Hepatocyte (in vitro differentiated cells): ENCODE data around the gene PLA2G3. TPM values are rescaled to one million over a fixed set of nuclear protein-coding genes. Genes with fewer than 3 reads are reported as not detected.

Experiments
- DNase-seq: peaks from one replicate; pipeline ENCODE4 v3.0.0-alpha.2; 2016; ENCODE audit warnings: low spot score
- H2AFZ ChIP-seq: fragments of 200-600 bp; sonication (generic); 2 replicates; pipeline ENCODE4 v1.6.0; 2016; ENCODE audit warnings: antibody characterized with exemption, mild to moderate bottlenecking
- H3K27ac ChIP-seq: fragments of 200-600 bp; sonication (generic); 2 replicates; pipeline ENCODE4 v1.5.1; 2016; ENCODE audit warnings: mild to moderate bottlenecking
- H3K27me3 ChIP-seq: fragments of 200-600 bp; sonication (generic); 2 replicates; pipeline ENCODE4 v1.6.1; 2016
- H3K36me3 ChIP-seq: fragments of 200-600 bp; sonication (generic); replicated peaks from 2 replicates; pipeline ENCODE4 v1.5.1; 2016; ENCODE audit warnings: low read depth; ENCODE audit not compliant: insufficient read depth
- H3K4me1 ChIP-seq: fragments of 200-600 bp; sonication (generic); 2 replicates; pipeline ENCODE4 v1.5.1; 2016; ENCODE audit warnings: mild to moderate bottlenecking, moderate library complexity; ENCODE audit not compliant: insufficient read depth
- H3K4me2 ChIP-seq: fragments of 200-600 bp; sonication (generic); 2 replicates; pipeline ENCODE4 v1.6.0; 2016
- H3K4me3 ChIP-seq: fragments of 200-600 bp; sonication (generic); 2 replicates; pipeline ENCODE4 v1.5.1; 2016; ENCODE audit warnings: mild to moderate bottlenecking
- H3K79me2 ChIP-seq: fragments of 200-600 bp; sonication (generic); 2 replicates; pipeline ENCODE4 v1.6.0; 2017; ENCODE audit warnings: mild to moderate bottlenecking
- H3K9me2 ChIP-seq: fragments of 200-600 bp; sonication (generic); replicated peaks from 2 replicates; pipeline ENCODE4 v1.6.0; 2017; ENCODE audit warnings: mild to moderate bottlenecking; ENCODE audit not compliant: insufficient read depth
- H3K9me3 ChIP-seq: fragments of 200-600 bp; sonication (generic); 2 replicates; pipeline ENCODE4 v1.5.1; 2016; ENCODE audit warnings: low read depth, mild to moderate bottlenecking
- H4K20me1 ChIP-seq: fragments of 200-600 bp; sonication (generic); 2 replicates; pipeline ENCODE4 v1.6.0; 2016; ENCODE audit warnings: mild to moderate bottlenecking; ENCODE audit not compliant: insufficient read depth, poor library complexity, severe bottlenecking
- CTCF ChIP-seq: fragments of 200-600 bp; sonication (generic); IDR thresholded peaks from 2 replicates; pipeline ENCODE4 v1.5.1; 2016; ENCODE audit warnings: antibody characterized with exemption, mild to moderate bottlenecking; ENCODE audit not compliant: poor library complexity
- EZH2 ChIP-seq: fragments of 200-600 bp; sonication (generic); IDR thresholded peaks from 2 replicates; pipeline ENCODE4 v1.6.1; 2016; ENCODE audit warnings: antibody characterized with exemption, mild to moderate bottlenecking, borderline replicate concordance
- EZH2phosphoT487 ChIP-seq: fragments of 200-600 bp; sonication (generic); IDR thresholded peaks from one replicate; pipeline ENCODE4 v1.6.1; 2018; ENCODE audit warnings: antibody characterized with exemption, mild to moderate bottlenecking, low read depth, moderate library complexity; ENCODE audit not compliant: unreplicated experiment, severe bottlenecking
- WGBS: methylation state at CpG from one replicate; pipeline ENCODE4 v1.1.6; 2016; ENCODE audit warnings: low lambda C conversion rate; ENCODE audit errors: missing lambda C conversion rate; 5-methylcytosine and 5-hydroxymethylcytosine counted together
- polyA plus RNA-seq: library from polyadenylated mRNA; unstranded; fragments of >200 nt; fragmentation: Nextera tagmentation; extraction: Ambion mirVana; gene quantifications from 2 replicates; pipeline ENCODE4 v1.2.1, GENCODE V29; 2016
- total RNA-seq: library from RNA; depleted of rRNA; stranded (reverse); fragments of >200 nt; gene quantifications from 2 replicates; pipeline ENCODE4 v1.2.3, GENCODE V29; 2014

Gene PLA2G3
- total and polyA plus RNA-seq, 2 experiments from 2014 or later, result 0.10 to 0.52 TPM

GRCh38 chr22:31184015-31184414 lies 43.7 kb upstream of the PLA2G3 start:
- TF ChIP-seq EZH2phosphoT487 (no peak), CTCF (no peak), EZH2 (no peak)
- Histone ChIP-seq H3K27me3 (no peaks in the 10 kb centered on the region), H3K27ac (no peak overlapping the region), H3K79me2 (peaks cover 71% of the 10 kb centered on the region), H3K36me3 (no peaks in the 10 kb centered on the region), H3K4me3 (no peak overlapping the region), H4K20me1 (no peaks in the 10 kb centered on the region), H3K4me2 (no peak overlapping the region), H2AFZ (no peak overlapping the region), H3K9me3 (no peaks in the 10 kb centered on the region), H3K4me1 (no peaks in the 10 kb centered on the region), H3K9me2 (no peaks in the 10 kb centered on the region)
- DNase-seq, result no peak
- WGBS, result 93% methylated on average over 15 of the region's 30 CpGs

GRCh38 chr22:31179345-31179744 lies 39.0 kb upstream of the PLA2G3 start:
- no peaks in the 10 kb centered on the region for H3K9me3 ChIP-seq
- no peaks in the 10 kb centered on the region for H3K4me1 ChIP-seq
- H3K4me3 ChIP-seq, result no peak overlapping the region
- H3K27ac ChIP-seq, result no peak overlapping the region
- 70% methylated on average over 1 of the region's 1 CpG for WGBS
- TF ChIP-seq CTCF (no peak), EZH2 (no peak), EZH2phosphoT487 (no peak)
- H3K27me3 ChIP-seq, result no peaks in the 10 kb centered on the region
- no peaks in the 10 kb centered on the region for H3K9me2 ChIP-seq
- no peak overlapping the region for H2AFZ ChIP-seq
- no peak overlapping the region for H3K4me2 ChIP-seq
- H3K36me3 ChIP-seq, result no peaks in the 10 kb centered on the region
- H4K20me1 ChIP-seq, result peaks cover 24% of the 10 kb centered on the region
- peaks cover 82% of the 10 kb centered on the region for H3K79me2 ChIP-seq
- no peak for DNase-seq

- no peaks in the 10 kb centered on the region for H3K4me1 ChIP-seq
- peaks cover 87% of the 10 kb centered on the region for H3K79me2 ChIP-seq
- H3K27me3 ChIP-seq, result no peaks in the 10 kb centered on the region
- H2AFZ ChIP-seq, result no peak overlapping the region
- 98% methylated on average over 2 of the region's 2 CpGs for WGBS
- TF ChIP-seq EZH2phosphoT487, result no peak
- TF ChIP-seq EZH2, result no peak
- no peak for TF ChIP-seq CTCF
- DNase-seq, result no peak
- H4K20me1 ChIP-seq, result peaks cover 28% of the 10 kb centered on the region
- H3K36me3 ChIP-seq, result no peaks in the 10 kb centered on the region
- H3K4me3 ChIP-seq, result no peak overlapping the region
- H3K9me2 ChIP-seq, result no peaks in the 10 kb centered on the region
- no peak overlapping the region for H3K27ac ChIP-seq
- no peaks in the 10 kb centered on the region for H3K9me3 ChIP-seq
- no peak overlapping the region for H3K4me2 ChIP-seq
These were observed 38.6 kb upstream of the PLA2G3 start for GRCh38 chr22:31178859-31179258.
